NCI-H146 treated with DMSO at 0.1 percent for 48 hours (cell line): ENCODE results near the gene KRT8.

Experiments used
- DNase-seq: peaks from one replicate; lab custom pipeline; 2025; ENCODE audit not compliant: unreplicated experiment; lab: John Stamatoyannopoulos, UW

The KRT8 gene

GRCh38 chr12:52848661-52849255 lies 56.1 kb downstream of the KRT8 start, which contains the start of gene KRT78:
TSS of gene KRT78 (minus strand) at chr12:52848994. CDS start at chr12:52848930, 64 bp downstream.
- DNase-seq: no peak

- no peak for DNase-seq
Observed at GRCh38 chr12:52847335-52848102, 57.4 kb downstream of the KRT8 start.
